Fibroblast of gingiva (primary cell): ENCODE results near the gene DCLK2.

Experiments
- DNase-seq: peaks from one replicate; pipeline ENCODE4 v3.0.0-alpha.2; 2011; ENCODE audit warnings: low read depth

Gene DCLK2

GRCh38 chr4:150069353-150069752, 8.9 kb upstream of the DCLK2 start:
- no peak for DNase-seq

- peak; percentile 35 for DNase-seq
These were observed 7.6 kb upstream of the DCLK2 start for GRCh38 chr4:150070464-150071170.

- no peak for DNase-seq
These were observed 5.8 kb upstream of the DCLK2 start for GRCh38 chr4:150072471-150072870.

GRCh38 chr4:150072906-150073714, 5.1 kb upstream of the DCLK2 start:
- DNase-seq, result peak; percentile 95

GRCh38 chr4:150074064-150074463, 4.2 kb upstream of the DCLK2 start:
- no peak for DNase-seq

- peak; percentile 65 for DNase-seq
These were observed 385 bp downstream of the DCLK2 start for GRCh38 chr4:150078579-150079080.

- DNase-seq, result peak; percentile 31
These were observed 886 bp downstream of the DCLK2 start for GRCh38 chr4:150079081-150079581.

- peak; percentile 60 for DNase-seq
These were observed 2.1 kb downstream of the DCLK2 start for GRCh38 chr4:150080337-150080736.

GRCh38 chr4:150080875-150081274, 2.6 kb downstream of the DCLK2 start:
- no peak for DNase-seq

GRCh38 chr4:150082241-150082640, 4.0 kb downstream of the DCLK2 start:
- no peak for DNase-seq

- DNase-seq, result no peak
These were observed 8.8 kb downstream of the DCLK2 start for GRCh38 chr4:150087006-150087405.

GRCh38 chr4:150089732-150090131, 11.5 kb downstream of the DCLK2 start:
- no peak for DNase-seq

GRCh38 chr4:150090836-150091235, 12.6 kb downstream of the DCLK2 start:
- peak; percentile 67 for DNase-seq

GRCh38 chr4:150094676-150095075, 16.4 kb downstream of the DCLK2 start:
- DNase-seq, result no peak

GRCh38 chr4:150096625-150097024, 18.4 kb downstream of the DCLK2 start:
- no peak for DNase-seq

- DNase-seq, result no peak
These were observed 20.0 kb downstream of the DCLK2 start for GRCh38 chr4:150098214-150098613.

GRCh38 chr4:150104404-150105027, 26.3 kb downstream of the DCLK2 start:
- DNase-seq, result no peak

GRCh38 chr4:150106886-150107285, 28.6 kb downstream of the DCLK2 start:
- no peak for DNase-seq

- peak; percentile 59 for DNase-seq
These were observed 30.4 kb downstream of the DCLK2 start for GRCh38 chr4:150108691-150109090.

- DNase-seq, result no peak
These were observed 36.4 kb downstream of the DCLK2 start for GRCh38 chr4:150114641-150115040.

- no peak for DNase-seq
These were observed 37.6 kb downstream of the DCLK2 start for GRCh38 chr4:150115851-150116250.

GRCh38 chr4:150116506-150116905, 38.3 kb downstream of the DCLK2 start:
- no peak for DNase-seq

- no peak for DNase-seq
These were observed 38.8 kb downstream of the DCLK2 start for GRCh38 chr4:150117094-150117493.
